ENCODE measurements around the gene RMDN2.
"Not testable (repeated sequence)": the region's sequence is repeated elsewhere in the genome, so short reads cannot be mapped to it uniquely, and the experiment has no call there.

RMDN2 gene

DNA sequence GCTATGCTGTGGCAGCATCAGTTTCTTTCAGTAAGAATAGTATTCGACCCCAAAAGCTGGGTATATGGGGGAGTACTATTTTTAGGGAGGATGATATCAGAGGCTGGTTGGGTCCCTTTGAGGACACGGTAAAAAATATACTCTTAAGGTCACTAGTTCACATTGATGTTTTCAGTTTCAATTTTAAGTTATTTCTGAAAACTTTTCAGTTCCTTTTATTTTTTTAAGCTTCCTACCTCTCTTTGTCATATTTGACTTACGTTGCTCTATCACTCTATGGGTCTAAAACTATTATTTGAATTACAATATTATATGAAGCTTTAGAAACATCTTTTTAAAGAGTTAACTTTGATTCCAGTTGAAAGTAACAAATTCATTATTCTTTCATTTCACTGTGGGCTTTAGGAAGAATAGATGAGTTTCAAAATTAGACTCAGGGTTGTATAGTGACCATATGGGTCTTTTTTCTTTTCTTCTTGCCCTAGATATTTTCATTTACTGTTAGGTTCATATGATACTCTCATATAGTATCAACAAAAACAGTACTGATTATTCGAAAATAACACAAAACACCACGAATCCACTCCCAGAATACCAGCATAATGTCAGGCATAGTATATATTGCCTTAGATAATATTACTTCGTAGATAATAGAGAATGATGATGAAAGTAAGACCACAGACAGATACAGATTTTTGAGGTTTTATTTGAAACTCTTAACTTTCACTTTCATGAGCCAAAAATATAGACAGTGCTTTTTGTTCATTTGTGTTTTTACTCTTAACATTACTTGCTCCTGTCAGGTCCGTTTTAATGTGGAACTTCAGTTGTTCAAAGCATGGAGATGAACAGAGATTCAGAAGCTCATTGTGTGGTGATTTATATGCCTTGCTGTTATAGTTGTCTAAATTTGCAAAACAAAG, 9.8 kb downstream of the RMDN2 start:
- DNase-seq = no peak

DNA sequence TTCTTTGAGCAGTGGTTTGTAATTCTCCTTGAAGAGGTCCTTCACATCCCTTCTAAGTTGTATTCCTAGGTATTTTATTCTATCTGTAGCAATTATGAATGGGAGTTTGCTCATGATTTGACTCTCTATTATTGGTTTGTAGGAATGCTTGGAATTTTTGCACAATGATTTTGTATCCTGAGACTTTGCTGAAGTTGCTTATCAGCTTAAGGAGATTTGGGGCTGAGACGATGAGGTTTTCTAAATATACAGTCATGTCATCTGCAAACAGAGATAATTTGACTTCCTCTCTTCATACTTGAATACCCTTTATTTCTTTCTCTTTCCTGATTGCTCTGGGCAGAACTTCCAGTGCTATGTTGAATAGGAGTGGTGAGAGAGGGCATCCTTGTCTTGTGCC, 12.5 kb downstream of the RMDN2 start:
- not testable (repeated sequence) for DNase-seq

DNA sequence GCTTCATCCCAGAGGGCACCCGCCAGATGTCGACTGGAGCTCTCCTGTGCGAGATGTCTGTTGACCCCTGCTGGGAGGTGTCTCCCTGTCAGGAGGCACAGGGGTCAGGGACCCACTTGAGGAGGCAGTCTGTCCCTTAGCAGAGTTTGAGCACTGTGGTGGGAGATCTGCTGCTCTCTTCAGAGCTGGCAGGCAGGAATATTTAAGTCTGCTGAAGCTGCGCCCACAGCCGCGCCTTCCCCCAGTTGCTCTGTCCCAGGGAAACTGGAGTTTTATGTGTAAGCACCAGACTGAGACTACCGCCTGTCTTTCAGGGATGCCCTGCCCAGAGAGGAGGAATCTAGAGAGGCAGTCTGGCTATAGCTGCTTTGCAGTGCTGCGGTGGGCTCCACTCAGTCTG, 16.2 kb downstream of the RMDN2 start:
- DNase-seq = not testable (repeated sequence)

DNA sequence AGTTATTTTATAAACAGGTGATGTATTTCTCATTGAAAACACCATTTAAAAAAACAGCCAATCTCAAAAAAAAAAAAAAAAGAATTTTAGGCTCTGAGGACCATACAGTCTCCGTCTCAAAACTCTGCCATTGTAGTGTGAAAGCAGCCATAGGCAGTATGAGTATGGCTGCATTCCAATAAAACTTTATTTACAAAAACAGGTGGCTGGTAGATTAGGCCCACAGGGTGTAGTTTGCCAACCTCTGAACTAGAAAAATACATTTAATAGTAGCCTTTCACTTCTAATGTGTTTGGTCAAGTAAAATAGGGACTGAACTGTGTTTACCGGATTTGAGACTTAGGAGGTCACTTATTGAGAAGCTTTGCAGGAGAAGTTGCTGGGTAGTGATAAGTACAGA, 19.2 kb downstream of the RMDN2 start:
- no peak for DNase-seq

DNA sequence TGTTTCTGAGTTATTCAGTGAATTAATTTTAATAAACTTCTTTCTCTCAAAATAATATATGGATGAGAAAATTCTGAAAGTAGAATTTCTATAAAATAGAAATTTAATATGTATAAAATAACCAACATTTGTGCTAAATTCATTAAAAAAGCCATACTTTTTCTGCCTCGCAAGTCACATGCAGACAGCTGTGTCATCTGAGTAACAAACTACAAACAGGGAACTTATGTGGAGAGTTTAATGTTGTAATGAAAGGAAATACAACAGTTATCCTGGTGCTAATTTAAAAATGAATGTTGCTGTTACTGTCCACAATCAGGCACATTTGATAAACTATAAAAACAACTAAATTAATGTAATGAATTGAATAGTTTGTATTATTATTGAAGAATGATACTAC, 22.2 kb downstream of the RMDN2 start:
- no peak for DNase-seq

DNA sequence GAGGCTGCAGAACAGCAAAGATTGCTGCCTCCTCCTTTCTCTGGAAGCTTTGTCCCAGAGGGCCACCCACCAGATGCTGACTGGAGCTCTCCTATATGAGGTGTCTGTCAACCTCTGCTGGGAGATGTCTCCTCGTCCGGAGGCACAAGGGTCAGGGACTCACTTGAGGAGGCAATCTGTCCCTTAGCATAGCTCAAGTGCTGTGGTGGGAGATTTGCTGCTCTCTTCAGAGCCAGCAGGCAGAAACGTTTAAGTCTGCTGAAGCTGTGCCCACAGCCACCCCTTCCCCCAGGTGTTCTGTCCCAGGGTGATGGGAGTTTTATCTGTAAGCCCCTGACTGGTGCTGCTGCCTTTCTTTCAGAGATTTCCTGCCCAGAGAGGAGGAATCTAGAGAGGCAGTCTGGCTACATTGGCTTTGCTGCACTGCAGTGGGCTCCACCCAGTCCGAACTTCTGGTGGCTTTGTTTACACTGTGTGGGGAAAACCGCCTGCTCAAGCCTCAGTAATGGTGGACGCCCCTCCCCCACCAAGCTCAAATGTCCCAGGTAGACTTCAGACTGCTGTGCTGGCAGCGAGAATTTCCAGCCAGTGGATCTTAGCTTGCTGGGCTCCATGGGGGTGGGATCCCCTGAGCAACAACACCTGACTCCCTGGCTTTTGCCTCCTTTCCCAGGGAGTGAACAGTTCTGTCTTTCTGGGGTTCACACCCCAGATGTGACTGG, 37.1 kb downstream of the RMDN2 start:
- DNase-seq = not testable (repeated sequence)

DNA sequence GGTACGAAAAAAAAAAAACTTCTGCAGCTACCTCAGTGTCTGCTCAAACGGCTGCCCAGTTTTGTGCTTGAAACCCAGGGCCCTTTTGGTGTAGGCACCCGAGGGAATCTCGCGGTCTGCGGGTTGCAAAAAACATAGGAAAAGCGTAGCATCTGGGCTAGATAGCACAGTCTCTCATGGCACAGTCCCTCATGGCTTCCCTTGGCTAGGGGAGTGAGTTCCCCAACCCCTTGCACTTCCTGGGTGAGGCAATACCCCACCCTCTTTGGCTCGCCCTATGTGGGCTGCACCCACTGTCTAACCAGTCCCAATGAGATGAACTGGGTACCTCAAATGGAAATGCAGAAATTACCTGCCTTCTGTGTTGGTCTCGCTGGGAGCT, 37.6 kb downstream of the RMDN2 start:
- not testable (repeated sequence) for DNase-seq

GRCh38 chr2:37963901-37964300, 38.8 kb downstream of the RMDN2 start:
- not testable (repeated sequence) for DNase-seq

DNA sequence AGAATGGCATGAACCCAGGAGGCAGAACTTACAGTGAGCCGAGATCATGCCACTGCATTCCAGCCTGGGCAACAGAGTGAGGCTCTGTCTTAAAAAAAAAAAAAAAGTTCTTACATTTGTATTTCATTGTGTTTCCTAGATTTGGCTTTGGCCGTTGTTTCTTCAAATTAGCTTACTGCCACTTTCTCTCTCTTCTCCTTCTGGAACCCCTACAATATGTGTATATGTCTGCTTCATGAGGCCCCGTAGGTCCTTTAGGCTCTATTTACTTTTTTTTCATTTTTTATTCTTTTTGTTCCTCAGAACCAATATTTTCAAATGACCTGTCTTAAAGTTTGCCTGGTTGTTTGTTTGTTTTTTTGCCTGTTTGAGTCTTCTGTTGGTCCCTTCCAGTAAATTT, 41.2 kb downstream of the RMDN2 start:
- no peak for DNase-seq

DNA sequence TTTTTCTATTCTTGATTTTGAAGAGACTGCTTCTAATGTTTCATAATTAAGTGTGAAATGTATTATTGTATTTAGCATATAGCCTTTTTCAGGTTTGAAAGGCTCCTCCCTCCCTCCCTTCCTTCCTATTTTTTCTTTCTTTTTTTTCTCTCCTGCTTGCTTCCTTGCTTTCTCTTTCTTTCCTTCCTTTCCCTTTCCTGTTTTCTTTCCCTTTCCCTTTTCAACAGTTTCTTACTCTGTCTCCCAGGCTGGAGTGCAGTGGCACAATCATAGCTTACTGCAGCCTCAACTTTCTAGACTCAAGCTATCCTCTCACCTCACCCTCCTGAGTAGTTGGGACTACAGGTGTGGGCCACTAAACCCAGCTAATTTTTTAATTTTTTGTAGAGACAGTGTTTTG, 44.6 kb downstream of the RMDN2 start:
- DNase-seq = no peak

- DNase-seq = no peak
These were observed 46.9 kb downstream of the RMDN2 start for GRCh38 chr2:37971971-37972370.

GRCh38 chr2:37973615-37974353, 48.7 kb downstream of the RMDN2 start:
- no peak for DNase-seq

- no peak for DNase-seq
These were observed 50.7 kb downstream of the RMDN2 start for GRCh38 chr2:37975808-37976207.

GRCh38 chr2:37976411-37976810, 51.3 kb downstream of the RMDN2 start:
- DNase-seq = no peak

- peak; percentile 39 for DNase-seq
These were observed 57.1 kb downstream of the RMDN2 start for GRCh38 chr2:37982147-37982582.

- no peak for DNase-seq
These were observed 57.8 kb downstream of the RMDN2 start for GRCh38 chr2:37982847-37983246.

DNA sequence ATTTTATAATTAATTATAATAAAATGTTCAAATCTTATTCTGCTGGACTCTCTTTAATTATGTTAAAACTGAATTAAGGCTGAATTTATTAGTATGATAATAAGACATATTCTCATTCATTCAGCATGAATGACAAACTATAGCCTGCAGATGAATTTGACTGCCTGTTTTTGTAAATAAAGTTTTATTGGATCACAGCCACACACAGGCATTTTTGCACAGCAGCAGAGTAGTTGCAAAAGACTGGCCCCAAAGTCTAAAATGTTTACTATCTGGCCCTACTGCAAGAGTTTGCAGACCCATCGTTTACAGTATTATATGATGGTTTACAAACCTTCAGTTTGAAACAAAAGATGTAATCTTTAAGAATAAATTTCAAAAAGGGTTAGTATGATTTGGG, 58.6 kb downstream of the RMDN2 start:
- no peak for DNase-seq

- DNase-seq = no peak
These were observed 59.1 kb downstream of the RMDN2 start for GRCh38 chr2:37984176-37984575.

DNA sequence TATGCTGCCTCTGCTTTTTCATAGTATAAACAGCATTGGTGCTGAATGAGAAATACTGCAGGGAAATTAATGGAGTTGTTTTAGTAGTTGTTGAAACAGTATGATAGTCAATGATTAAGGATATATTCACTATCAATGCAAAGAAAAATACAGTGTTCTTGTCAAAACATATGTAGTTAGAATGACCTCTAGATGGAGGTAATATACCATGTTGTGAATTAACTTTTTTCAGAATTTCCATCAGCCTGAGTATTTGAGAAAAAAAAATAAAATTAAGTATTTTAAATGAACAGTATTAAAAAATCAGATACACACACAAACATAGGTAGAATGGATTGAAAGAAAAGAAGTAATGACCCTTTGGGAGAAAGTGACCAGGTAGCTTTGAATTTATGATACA, 59.5 kb downstream of the RMDN2 start:
- no peak for DNase-seq

- no peak for DNase-seq
These were observed 60.2 kb downstream of the RMDN2 start for GRCh38 chr2:37985333-37985732.

- no peak for DNase-seq
These were observed 62.1 kb downstream of the RMDN2 start for GRCh38 chr2:37987098-37987775.

DNA sequence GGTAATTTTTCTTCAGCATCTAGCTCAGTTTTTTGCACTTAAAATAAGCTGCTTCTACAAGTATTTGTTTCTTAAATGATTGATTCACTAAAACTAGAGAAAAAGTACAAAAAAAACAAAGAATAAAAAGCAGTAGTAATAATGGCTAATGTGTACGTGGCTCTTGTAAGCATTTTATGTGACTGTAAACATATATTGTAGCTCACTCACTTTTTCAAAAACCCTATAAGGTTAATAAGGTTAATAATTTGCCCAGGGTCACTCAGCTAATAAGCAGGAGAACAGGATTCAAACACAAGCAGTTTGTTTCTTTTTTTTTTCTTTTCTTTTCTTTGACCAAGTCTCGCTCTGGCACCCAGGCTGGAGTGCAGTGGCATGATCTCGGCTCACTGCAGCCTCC, 67.5 kb downstream of the RMDN2 start:
- no peak for DNase-seq

GRCh38 chr2:37993143-37993542, 68.1 kb downstream of the RMDN2 start:
- DNase-seq = no peak
